ENCODE measurements around the gene GAB4. TPM values are rescaled to one million over a fixed set of nuclear protein-coding genes. Genes with fewer than 3 reads are reported as not detected.

The GAB4 gene
- total RNA-seq, 1 donor from 2014 or later: not detected

- no peak overlapping the region for H3K27ac Mint-ChIP-seq
- H3K27me3 Mint-ChIP-seq: no peaks in the 10 kb centered on the region
- no peaks in the 10 kb centered on the region for H3K36me3 Mint-ChIP-seq
- no peaks in the 10 kb centered on the region for H3K9me3 Mint-ChIP-seq
- no peaks in the 10 kb centered on the region for H3K4me1 Mint-ChIP-seq (ENCODE audit: unreplicated experiment)
- DNase-seq (ENCODE audit: extremely low spot score, unreplicated experiment): no peak
- H3K4me3 Mint-ChIP-seq: no peak overlapping the region
- no peak for TF ChIP-seq CTCF (conservative IDR thresholded peaks at IDR 0.05)
These were observed 41.8 kb downstream of the GAB4 start for GRCh38 chr22:16966251-16966650.

- H3K27me3 Mint-ChIP-seq: no peaks in the 10 kb centered on the region
- no peaks in the 10 kb centered on the region for H3K9me3 Mint-ChIP-seq
These were observed 42.5 kb downstream of the GAB4 start for GRCh38 chr22:16965560-16965959.

GRCh38 chr22:16965083-16965482 is 42.9 kb downstream of the GAB4 start:
- Mint-ChIP-seq H3K27ac (no peak overlapping the region), H3K9me3 (no peaks in the 10 kb centered on the region), H3K4me3 (no peak overlapping the region), H3K36me3 (no peaks in the 10 kb centered on the region), H3K4me1 (ENCODE audit: unreplicated experiment) (no peaks in the 10 kb centered on the region), H3K27me3 (no peaks in the 10 kb centered on the region)
- no peak for TF ChIP-seq CTCF (conservative IDR thresholded peaks at IDR 0.05)
- no peak for DNase-seq (ENCODE audit: extremely low spot score, unreplicated experiment)

More at GRCh38 chr22:16965560-16965959, 42.5 kb downstream of the GAB4 start:
- no peak overlapping the region for H3K27ac Mint-ChIP-seq
- no peak for DNase-seq (ENCODE audit: extremely low spot score, unreplicated experiment)
- no peaks in the 10 kb centered on the region for H3K4me1 Mint-ChIP-seq (ENCODE audit: unreplicated experiment)
- no peak overlapping the region for H3K4me3 Mint-ChIP-seq
- no peak for TF ChIP-seq CTCF (conservative IDR thresholded peaks at IDR 0.05)
- H3K36me3 Mint-ChIP-seq: no peaks in the 10 kb centered on the region

GRCh38 chr22:16964366-16964765 is 43.7 kb downstream of the GAB4 start:
- H3K9me3 Mint-ChIP-seq: no peaks in the 10 kb centered on the region

GRCh38 chr22:16963189-16963945 is 44.7 kb downstream of the GAB4 start:
- Mint-ChIP-seq H3K9me3 (no peaks in the 10 kb centered on the region), H3K36me3 (no peaks in the 10 kb centered on the region)
- TF ChIP-seq CTCF (conservative IDR thresholded peaks at IDR 0.05): no peak

More at GRCh38 chr22:16964366-16964765, 43.7 kb downstream of the GAB4 start:
- Mint-ChIP-seq H3K27me3 (no peaks in the 10 kb centered on the region), H3K4me3 (no peak overlapping the region), H3K36me3 (no peaks in the 10 kb centered on the region), H3K27ac (no peak overlapping the region), H3K4me1 (ENCODE audit: unreplicated experiment) (no peaks in the 10 kb centered on the region)
- DNase-seq (ENCODE audit: extremely low spot score, unreplicated experiment): no peak
- TF ChIP-seq CTCF (conservative IDR thresholded peaks at IDR 0.05): no peak

More at GRCh38 chr22:16963189-16963945, 44.7 kb downstream of the GAB4 start:
- Mint-ChIP-seq H3K4me1 (ENCODE audit: unreplicated experiment) (no peaks in the 10 kb centered on the region), H3K27me3 (no peaks in the 10 kb centered on the region), H3K4me3 (no peak overlapping the region), H3K27ac (no peak overlapping the region)
- peak; percentile 62 for DNase-seq (ENCODE audit: extremely low spot score, unreplicated experiment)

Measured in type B pancreatic cell (in vitro differentiated cells).